Liver (tissue), 9 donors: ENCODE measurements around the gene CDHR2. TPM values are rescaled to one million over a fixed set of nuclear protein-coding genes. Genes with fewer than 3 reads are reported as not detected.

Source experiments
- DNase-seq: peaks from one replicate; pipeline ENCODE4 v3.0.0-alpha.2; 2017; ENCODE audit warnings: low spot score
- H3K27ac ChIP-seq, 2 donors: one replicate each; pipeline ENCODE4 v1.7.0; 2013; ENCODE audit warnings: inconsistent platforms in 2 of 2, low read length in 2 of 2, control low read depth in 1 of 2, low read depth in 1 of 2, mild to moderate bottlenecking in 1 of 2
- H3K27me3 ChIP-seq, 4 donors: one replicate each; pipeline versions ENCODE4 v1.6.1 to v1.7.0; 2013; ENCODE audit warnings: low read length in 3 of 4, inconsistent platforms in 1 of 4, mild to moderate bottlenecking in 1 of 4, moderate library complexity in 1 of 4; ENCODE audit not compliant: control insufficient read depth in 4 of 4, insufficient read depth in 4 of 4
- H3K36me3 ChIP-seq, 4 donors: one replicate each; pipeline versions ENCODE4 v1.6.1 to v1.7.0; 2013; ENCODE audit warnings: low read length in 3 of 4, mild to moderate bottlenecking in 3 of 4, low read depth in 1 of 4, moderate library complexity in 1 of 4; ENCODE audit not compliant: control insufficient read depth in 4 of 4, insufficient read depth in 3 of 4
- H3K4me1 ChIP-seq, 4 donors: one replicate each; pipeline versions ENCODE4 v1.6.1 to v1.7.0; 2013; ENCODE audit warnings: low read length in 3 of 4, mild to moderate bottlenecking in 3 of 4, moderate library complexity in 1 of 4; ENCODE audit not compliant: control insufficient read depth in 4 of 4, insufficient read depth in 4 of 4
- H3K4me3 ChIP-seq, 3 donors: one replicate each; pipeline versions ENCODE4 v1.6.1 to v1.7.0; 2013; ENCODE audit warnings: low read length in 3 of 3, control low read depth in 1 of 3, low read depth in 1 of 3, mild to moderate bottlenecking in 1 of 3
- H3K9ac ChIP-seq, 2 donors: one replicate each; pipeline ENCODE4 v1.7.0; 2013; ENCODE audit warnings: low read length in 2 of 2, mild to moderate bottlenecking in 2 of 2, moderate library complexity in 2 of 2, control low read depth in 1 of 2, low read depth in 1 of 2
- H3K9me3 ChIP-seq, 4 donors: one replicate each; pipeline versions ENCODE4 v1.6.1 to v1.7.0; 2013; ENCODE audit warnings: low read length in 3 of 4; ENCODE audit not compliant: control insufficient read depth in 4 of 4
- EGR1 ChIP-seq, 2 donors: IDR thresholded peaks; 2 replicates each; pipeline ENCODE4 v1.6.1; 2016 to 2018; ENCODE audit warnings: antibody characterized with exemption in 2 of 2, low read depth in 2 of 2
- FOXA1 ChIP-seq: IDR thresholded peaks from 2 replicates; pipeline ENCODE4 v1.6.1; 2016; ENCODE audit warnings: antibody characterized with exemption
- FOXA2 ChIP-seq: IDR thresholded peaks from 2 replicates; pipeline ENCODE4 v1.6.1; 2016; ENCODE audit warnings: antibody characterized with exemption
- GABPA ChIP-seq, 2 donors: IDR thresholded peaks in 1 of 2; conservative IDR thresholded peaks in 1 of 2; 2 replicates each; pipeline ENCODE4 v1.6.1; 2016; ENCODE audit warnings: antibody characterized with exemption in 2 of 2, mild to moderate bottlenecking in 1 of 2, moderate library complexity in 1 of 2
- HNF4A ChIP-seq, 2 donors: conservative IDR thresholded peaks; 2 replicates each; pipeline ENCODE4 v1.6.1; 2016; ENCODE audit warnings: antibody characterized with exemption in 2 of 2, mild to moderate bottlenecking in 2 of 2
- HNF4G ChIP-seq: IDR thresholded peaks from 2 replicates; pipeline ENCODE4 v1.6.1; 2016; ENCODE audit warnings: antibody characterized with exemption
- JUND ChIP-seq, 2 donors: IDR thresholded peaks; 2 replicates each; pipeline ENCODE4 v1.6.1; 2016; ENCODE audit warnings: antibody characterized with exemption in 2 of 2
- MAX ChIP-seq: IDR thresholded peaks from 2 replicates; pipeline ENCODE4 v1.6.1; 2016; ENCODE audit warnings: antibody characterized with exemption
- NR2F2 ChIP-seq: IDR thresholded peaks from 2 replicates; pipeline ENCODE4 v1.6.1; 2016; ENCODE audit warnings: antibody characterized with exemption
- RAD21 ChIP-seq, 2 donors: IDR thresholded peaks; 2 replicates each; pipeline ENCODE4 v1.6.1; 2016; ENCODE audit warnings: antibody characterized with exemption in 2 of 2, mild to moderate bottlenecking in 2 of 2
- REST ChIP-seq: IDR thresholded peaks from 2 replicates; pipeline ENCODE4 v1.6.1; 2016; ENCODE audit warnings: antibody characterized with exemption, mild to moderate bottlenecking
- RXRA ChIP-seq, 2 donors: IDR thresholded peaks; 2 replicates each; pipeline ENCODE4 v1.6.1; 2017 to 2018; ENCODE audit warnings: antibody characterized with exemption in 2 of 2, mild to moderate bottlenecking in 1 of 2
- SP1 ChIP-seq: IDR thresholded peaks from 2 replicates; pipeline ENCODE4 v1.6.1; 2018; ENCODE audit warnings: antibody characterized with exemption, mild to moderate bottlenecking
- TAF1 ChIP-seq: conservative IDR thresholded peaks from 2 replicates; pipeline ENCODE4 v1.6.1; 2016; ENCODE audit warnings: antibody characterized with exemption, mild to moderate bottlenecking
- YY1 ChIP-seq: IDR thresholded peaks from 2 replicates; pipeline ENCODE4 v1.6.1; 2016; ENCODE audit warnings: antibody characterized with exemption, mild to moderate bottlenecking
- WGBS: extraction: QIAGEN DNeasy Blood & Tissue Kit; methylation state at CpG from one replicate; pipeline ENCODE4 v1.1.7; 2013; 5-methylcytosine and 5-hydroxymethylcytosine counted together
- polyA plus RNA-seq, 2 donors: library from polyadenylated mRNA; stranded (reverse) in 1 of 2; unstranded in 1 of 2; fragments of 200-250 nt in 1 of 2; fragments of >200 nt in 1 of 2; fragmentation: Nextera tagmentation in 1 of 2; extraction: Ambion mirVana in 1 of 2; gene quantifications; one replicate each; pipeline versions ENCODE4 v1.2.1 to v1.2.3, GENCODE V29; 2013 to 2015
- total RNA-seq, 2 donors: library from RNA; depleted of rRNA; stranded (reverse); fragments of >200 nt; gene quantifications; one replicate each; pipeline ENCODE4 v1.2.3, GENCODE V29; 2014
- TF ChIP-seq, protein P1 (sequence below): fragments of 150-350 bp; IDR thresholded peaks from 2 replicates; pipeline ENCODE4 v1.5.1; 2017; ENCODE audit warnings: improper control_type of control experiment, low read depth, low read length; ENCODE audit not compliant: missing input control
- TF ChIP-seq, protein P2 (sequence below): IDR thresholded peaks from 2 replicates; pipeline ENCODE4 v1.6.1; 2016; ENCODE audit warnings: antibody characterized with exemption
- TF ChIP-seq, protein P3 (sequence below): IDR thresholded peaks from 2 replicates; pipeline ENCODE4 v1.6.1; 2016; ENCODE audit warnings: antibody characterized with exemption
- donor health status: healthy.
- donor health status: healthy.
- donor health status: healthy.
- donor health status: healthy.
- donor health status: healthy.

Gene CDHR2
- total and polyA plus RNA-seq, 4 donors, result 8.8 to 23.8 (median 16.6) TPM

DNA sequence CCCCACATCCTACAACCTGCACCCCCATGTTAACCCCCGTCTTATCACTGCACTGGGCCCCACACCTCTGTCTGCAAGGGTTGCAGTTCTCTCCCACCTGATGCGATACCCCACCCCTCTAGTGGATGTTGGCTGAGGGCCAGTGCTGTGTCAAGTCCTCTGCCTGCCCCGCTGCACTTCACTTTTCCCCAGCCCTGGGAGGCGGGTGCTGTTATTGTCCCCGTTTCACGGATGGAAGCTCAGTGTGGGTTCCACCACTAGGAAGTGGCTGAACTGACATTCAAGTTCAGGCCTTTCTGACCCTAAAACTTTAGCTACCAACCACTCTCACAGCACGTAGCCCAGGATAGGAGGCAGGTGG, 77.7 kb downstream of the CDHR2 start:
- DNase-seq, result no peak
- H3K4me1 ChIP-seq, result peaks cover 0 to 5% (median 5%) of the 10 kb centered on the region in 4 donors
- no peak overlapping the region for H3K27ac ChIP-seq
- no peaks in the 10 kb centered on the region for H3K36me3 ChIP-seq
- H3K27me3 ChIP-seq, result peaks cover 4 to 27% (median 7%) of the 10 kb centered on the region in 4 donors
- H3K9ac ChIP-seq, result no peak overlapping the region
- H3K4me3 ChIP-seq, result no peak overlapping the region
- H3K9me3 ChIP-seq, result no peaks in the 10 kb centered on the region
- WGBS, result 59% methylated on average over 7 of the region's 7 CpGs
- TF ChIP-seq MAX (no peak), JUND (IDR thresholded peaks at IDR 0.05) (no peak), TAF1 (no peak)

- Histone ChIP-seq H3K4me1 (peaks cover 0 to 5% (median 5%) of the 10 kb centered on the region in 4 donors), H3K4me3 (no peak overlapping the region), H3K36me3 (no peaks in the 10 kb centered on the region), H3K9ac (no peak overlapping the region), H3K9me3 (no peaks in the 10 kb centered on the region), H3K27me3 (peaks cover 4 to 27% (median 7%) of the 10 kb centered on the region in 4 donors), H3K27ac (no peak overlapping the region)
- no peak for TF ChIP-seq FOXA1
- TF ChIP-seq MAX, result no peak
- TF ChIP-seq, protein P1, sequence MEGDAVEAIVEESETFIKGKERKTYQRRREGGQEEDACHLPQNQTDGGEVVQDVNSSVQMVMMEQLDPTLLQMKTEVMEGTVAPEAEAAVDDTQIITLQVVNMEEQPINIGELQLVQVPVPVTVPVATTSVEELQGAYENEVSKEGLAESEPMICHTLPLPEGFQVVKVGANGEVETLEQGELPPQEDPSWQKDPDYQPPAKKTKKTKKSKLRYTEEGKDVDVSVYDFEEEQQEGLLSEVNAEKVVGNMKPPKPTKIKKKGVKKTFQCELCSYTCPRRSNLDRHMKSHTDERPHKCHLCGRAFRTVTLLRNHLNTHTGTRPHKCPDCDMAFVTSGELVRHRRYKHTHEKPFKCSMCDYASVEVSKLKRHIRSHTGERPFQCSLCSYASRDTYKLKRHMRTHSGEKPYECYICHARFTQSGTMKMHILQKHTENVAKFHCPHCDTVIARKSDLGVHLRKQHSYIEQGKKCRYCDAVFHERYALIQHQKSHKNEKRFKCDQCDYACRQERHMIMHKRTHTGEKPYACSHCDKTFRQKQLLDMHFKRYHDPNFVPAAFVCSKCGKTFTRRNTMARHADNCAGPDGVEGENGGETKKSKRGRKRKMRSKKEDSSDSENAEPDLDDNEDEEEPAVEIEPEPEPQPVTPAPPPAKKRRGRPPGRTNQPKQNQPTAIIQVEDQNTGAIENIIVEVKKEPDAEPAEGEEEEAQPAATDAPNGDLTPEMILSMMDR, result no peak
- TF ChIP-seq, protein P2, sequence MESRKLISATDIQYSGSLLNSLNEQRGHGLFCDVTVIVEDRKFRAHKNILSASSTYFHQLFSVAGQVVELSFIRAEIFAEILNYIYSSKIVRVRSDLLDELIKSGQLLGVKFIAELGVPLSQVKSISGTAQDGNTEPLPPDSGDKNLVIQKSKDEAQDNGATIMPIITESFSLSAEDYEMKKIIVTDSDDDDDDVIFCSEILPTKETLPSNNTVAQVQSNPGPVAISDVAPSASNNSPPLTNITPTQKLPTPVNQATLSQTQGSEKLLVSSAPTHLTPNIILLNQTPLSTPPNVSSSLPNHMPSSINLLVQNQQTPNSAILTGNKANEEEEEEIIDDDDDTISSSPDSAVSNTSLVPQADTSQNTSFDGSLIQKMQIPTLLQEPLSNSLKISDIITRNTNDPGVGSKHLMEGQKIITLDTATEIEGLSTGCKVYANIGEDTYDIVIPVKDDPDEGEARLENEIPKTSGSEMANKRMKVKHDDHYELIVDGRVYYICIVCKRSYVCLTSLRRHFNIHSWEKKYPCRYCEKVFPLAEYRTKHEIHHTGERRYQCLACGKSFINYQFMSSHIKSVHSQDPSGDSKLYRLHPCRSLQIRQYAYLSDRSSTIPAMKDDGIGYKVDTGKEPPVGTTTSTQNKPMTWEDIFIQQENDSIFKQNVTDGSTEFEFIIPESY, result no peak
- no peak for TF ChIP-seq GABPA (IDR thresholded peaks at IDR 0.05 in 1 of 2, conservative IDR thresholded peaks at IDR 0.05 in 1 of 2)
- TF ChIP-seq HNF4G, result no peak
- TF ChIP-seq NR2F2, result no peak
- no peak for TF ChIP-seq REST
- no peak for TF ChIP-seq HNF4A (conservative IDR thresholded peaks at IDR 0.05)
- TF ChIP-seq JUND (IDR thresholded peaks at IDR 0.05), result no peak
- TF ChIP-seq EGR1 (IDR thresholded peaks at IDR 0.05; ENCODE audit: low read depth in 2 of 2), result no peak
- no peak for TF ChIP-seq TAF1
- no peak for TF ChIP-seq RAD21 (IDR thresholded peaks at IDR 0.05)
- TF ChIP-seq FOXA2, result no peak
- TF ChIP-seq SP1, result no peak
- TF ChIP-seq YY1, result no peak
- no peak for TF ChIP-seq RXRA (IDR thresholded peaks at IDR 0.05)
- TF ChIP-seq, protein P3, sequence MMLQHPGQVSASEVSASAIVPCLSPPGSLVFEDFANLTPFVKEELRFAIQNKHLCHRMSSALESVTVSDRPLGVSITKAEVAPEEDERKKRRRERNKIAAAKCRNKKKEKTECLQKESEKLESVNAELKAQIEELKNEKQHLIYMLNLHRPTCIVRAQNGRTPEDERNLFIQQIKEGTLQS, result no peak
- 68% methylated on average over 5 of the region's 5 CpGs for WGBS
- no peak for DNase-seq
Measured at GRCh38 chr5:176627582-176627981, 78.4 kb downstream of the CDHR2 start.
